ENCODE results near the gene TTLL4.
A peak's percentile ranks its signal among the peaks of the same experiment; 100 is the strongest.

The TTLL4 gene

GRCh38 chr2:218732052-218732760, 21.6 kb downstream of the TTLL4 start:
- no peak for TF ChIP-seq CTCF (IDR thresholded peaks at IDR 0.05; ENCODE audit: insufficient read depth, missing control alignments)
- no peak for DNase-seq (ENCODE audit: insufficient read length, low spot score)
- FAIRE-seq: no peak

- TF ChIP-seq CTCF (IDR thresholded peaks at IDR 0.05; ENCODE audit: insufficient read depth, missing control alignments): no peak
- DNase-seq (ENCODE audit: insufficient read length, low spot score): no peak
- no peak for FAIRE-seq
These were observed 22.1 kb downstream of the TTLL4 start for GRCh38 chr2:218732761-218733158.

- FAIRE-seq: no peak
- DNase-seq (ENCODE audit: insufficient read length, low spot score): no peak
- no peak for TF ChIP-seq CTCF (IDR thresholded peaks at IDR 0.05; ENCODE audit: insufficient read depth, missing control alignments)
These were observed 22.8 kb downstream of the TTLL4 start for GRCh38 chr2:218733171-218734021.

GRCh38 chr2:218734190-218734975, 23.7 kb downstream of the TTLL4 start:
- no peak for FAIRE-seq
- peak; percentile 54 for DNase-seq (ENCODE audit: insufficient read length, low spot score)
- TF ChIP-seq CTCF (IDR thresholded peaks at IDR 0.05; ENCODE audit: insufficient read depth, missing control alignments): no peak

- FAIRE-seq: no peak
- DNase-seq (ENCODE audit: insufficient read length, low spot score): no peak
- no peak for TF ChIP-seq CTCF (IDR thresholded peaks at IDR 0.05; ENCODE audit: insufficient read depth, missing control alignments)
These were observed 25.9 kb downstream of the TTLL4 start for GRCh38 chr2:218736531-218736930.

GRCh38 chr2:218743068-218743467, 32.4 kb downstream of the TTLL4 start:
- DNase-seq (ENCODE audit: insufficient read length, low spot score) (no peak), FAIRE-seq (no peak)
- TF ChIP-seq CTCF (IDR thresholded peaks at IDR 0.05; ENCODE audit: insufficient read depth, missing control alignments): no peak

Measured in D721Med (cell line).